Stimulated activated CD8-positive, alpha-beta memory T cell treated with anti-CD3 and anti-CD28 coated beads, Interleukin-15, amount 100 ng/mL, for 1 hour (primary cell): ENCODE results near the gene ERICH4.
"Not testable (repeated sequence)": the region's sequence is repeated elsewhere in the genome, so short reads cannot be mapped to it uniquely, and the experiment has no call there.

Experiments
- DNase-seq: peaks from one replicate; pipeline ENCODE4 v3.0.0-alpha.2; 2020; ENCODE audit warnings: low read depth

The ERICH4 gene

DNA sequence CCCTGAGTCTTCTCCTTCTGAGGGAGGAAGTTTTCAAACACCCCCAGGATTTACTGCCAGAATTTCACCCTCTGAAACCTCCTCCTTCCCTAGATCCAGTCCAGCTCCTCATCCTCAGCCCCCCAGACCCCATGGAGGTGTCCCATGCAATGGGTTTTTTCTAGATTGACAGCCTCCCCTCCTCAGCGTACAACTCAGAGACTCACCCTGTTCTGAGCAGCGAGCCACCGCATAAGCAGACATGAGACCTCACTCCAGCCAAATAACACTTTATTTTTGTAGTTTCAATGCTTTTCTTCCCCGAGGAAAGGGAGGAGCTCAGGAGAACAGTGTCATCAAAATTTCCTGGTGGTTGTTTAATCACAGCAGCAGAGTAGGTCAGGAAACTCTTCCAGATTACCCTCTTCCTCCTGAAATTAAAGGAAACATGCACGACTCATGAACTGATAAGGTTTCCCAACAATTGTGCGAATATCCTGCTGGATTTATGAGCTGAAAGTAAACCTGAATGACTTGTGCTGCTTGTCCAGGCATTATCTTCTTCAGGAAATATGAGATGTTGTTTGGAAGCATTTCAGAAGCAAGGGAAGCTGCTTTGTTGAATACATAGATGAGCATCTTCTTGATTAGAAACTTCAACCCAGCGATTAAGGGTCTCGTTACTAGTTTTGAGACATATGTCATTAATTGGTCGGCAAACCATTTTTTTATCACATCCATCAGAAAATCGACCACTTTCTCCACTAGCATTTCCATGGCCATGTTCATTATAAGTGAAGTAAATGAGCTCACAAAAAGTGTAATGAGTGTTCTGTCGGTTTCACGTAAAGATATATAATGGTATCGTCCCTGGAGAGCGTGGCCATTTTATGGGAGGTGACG is 36.2 kb downstream of the ERICH4 start:
- no peak for DNase-seq

DNA sequence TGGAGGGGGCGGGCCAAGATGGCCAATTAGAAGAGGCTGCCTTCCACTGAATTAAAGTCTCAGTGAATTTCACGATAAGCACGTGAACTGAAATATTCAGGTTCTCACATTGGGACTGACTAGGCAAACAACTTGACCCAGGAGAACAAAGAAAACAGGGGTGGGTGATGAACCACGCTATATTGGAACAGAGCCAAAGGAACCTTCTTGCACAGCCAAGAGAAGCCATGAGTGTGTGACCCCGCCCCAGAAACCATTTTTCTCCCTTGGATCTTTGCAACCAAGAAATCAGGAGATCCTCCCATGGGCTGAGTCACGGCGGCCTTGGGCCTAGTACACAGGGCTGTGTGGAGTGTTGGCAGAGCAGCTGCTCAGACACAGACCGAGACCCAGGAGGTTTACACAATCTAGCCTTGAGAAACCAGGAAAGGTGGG is 36.8 kb downstream of the ERICH4 start:
- DNase-seq, result no peak

DNA sequence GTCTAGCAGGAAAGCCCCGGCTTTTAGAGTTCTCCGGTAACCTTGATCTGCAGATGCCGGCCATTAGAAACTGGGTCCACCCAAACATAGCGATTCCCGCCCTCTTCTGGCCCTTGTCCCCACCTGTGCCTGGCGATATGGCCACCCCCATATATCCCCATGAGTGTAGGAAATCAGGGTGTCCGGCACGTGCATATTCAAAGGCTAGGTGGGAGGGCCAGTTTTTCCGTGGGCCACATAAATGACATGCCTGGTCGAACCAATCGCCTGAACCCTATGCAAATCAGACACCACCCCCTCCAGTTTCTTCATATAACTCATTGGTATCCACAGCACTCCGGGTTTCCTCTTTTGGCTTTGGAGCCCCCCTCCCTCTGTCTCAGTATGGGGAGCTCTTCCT is 37.4 kb downstream of the ERICH4 start:
- DNase-seq, result no peak

DNA sequence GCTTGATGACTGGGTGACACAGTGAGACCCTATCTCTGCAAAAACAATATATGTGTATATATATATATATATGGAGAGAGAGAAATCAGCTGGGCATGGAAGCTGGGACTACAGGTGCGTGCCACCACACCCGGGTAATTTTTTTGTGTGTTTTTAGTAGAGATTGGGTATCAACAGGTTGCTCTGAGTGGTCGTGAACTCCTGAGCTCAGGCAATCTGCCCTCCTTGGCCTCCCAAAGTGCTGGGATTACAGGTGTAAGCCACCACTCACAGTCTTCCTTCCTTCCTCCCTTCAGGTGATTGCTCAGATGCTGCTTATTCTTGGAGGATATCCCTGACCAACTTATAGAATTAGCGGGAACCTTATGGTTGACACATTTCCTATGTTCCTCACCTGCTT is 41.9 kb downstream of the ERICH4 start:
- no peak for DNase-seq

DNA sequence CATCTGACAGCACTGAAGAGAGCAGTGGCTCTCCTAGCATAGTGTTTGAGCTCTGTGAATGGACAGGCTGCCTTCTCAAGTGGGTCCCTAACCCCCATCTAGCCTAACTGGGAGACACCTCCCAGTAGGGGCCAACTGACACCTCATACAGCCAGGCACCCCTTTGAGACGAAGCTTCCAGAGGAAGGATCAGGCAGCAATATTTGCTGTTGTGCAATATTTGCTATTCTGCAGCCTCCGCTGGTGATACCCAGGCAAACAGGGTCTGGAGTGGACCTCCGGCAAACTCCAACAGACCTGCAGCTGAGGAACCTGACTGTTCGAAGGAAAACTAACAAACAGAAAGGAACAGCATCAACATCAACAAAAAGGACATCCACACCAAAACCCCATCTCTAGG is 44.0 kb downstream of the ERICH4 start:
- not testable (repeated sequence) for DNase-seq

DNA sequence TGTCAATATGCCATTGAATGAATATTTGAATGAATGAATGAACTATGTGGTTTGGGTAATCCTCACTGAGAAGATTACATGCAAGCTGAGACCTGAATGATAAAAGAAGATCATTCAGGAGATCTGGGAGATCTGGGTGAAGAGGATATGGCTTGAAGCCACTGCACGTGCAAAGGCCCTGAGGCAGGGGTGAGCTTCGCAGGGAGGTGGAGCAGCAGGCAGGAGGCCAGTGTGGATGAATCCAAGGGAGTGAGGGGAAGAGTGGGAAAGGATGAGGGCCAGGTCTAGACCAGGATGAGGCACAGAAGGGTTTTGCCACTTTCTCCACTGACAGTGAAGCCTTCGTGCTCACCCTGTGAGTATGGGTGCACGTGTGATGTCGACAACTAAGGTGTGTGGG is 49.9 kb downstream of the ERICH4 start:
- no peak for DNase-seq
